Esophagus squamous epithelium (tissue), 5 donors: Measurements from ENCODE around the gene CCDC13. TPM values are rescaled to one million over a fixed set of nuclear protein-coding genes. Genes with fewer than 3 reads are reported as not detected.

Source experiments
- DNase-seq: peaks from one replicate; lab custom pipeline; 2025; lab: John Stamatoyannopoulos, UW
- H3K27ac ChIP-seq, 4 donors: fragments of 200-600 bp; sonication (generic); one replicate each; pipeline ENCODE4 v1.5.1; 2016 to 2019; ENCODE audit warnings: mild to moderate bottlenecking in 1 of 4
- H3K27me3 ChIP-seq, 4 donors: fragments of 200-600 bp; sonication (generic); 1 replicate in 3 of 4; 2 replicates in 1 of 4; pipeline versions ENCODE4 v1.5.1 to v1.6.0; 2017 to 2021; ENCODE audit warnings: antibody characterized with exemption in 1 of 4
- H3K36me3 ChIP-seq, 3 donors: fragments of 200-600 bp; sonication (generic); one replicate each; pipeline ENCODE4 v1.5.1; 2016 to 2019
- H3K4me1 ChIP-seq, 3 donors: fragments of 200-600 bp; sonication (generic); one replicate each; pipeline ENCODE4 v1.5.1; 2017 to 2019
- H3K4me3 ChIP-seq, 4 donors: fragments of 200-600 bp; sonication (generic); 1 replicate in 3 of 4; 2 replicates in 1 of 4; pipeline ENCODE4 v1.5.1; 2016 to 2019; ENCODE audit warnings: mild to moderate bottlenecking in 2 of 4, moderate library complexity in 1 of 4
- H3K9me3 ChIP-seq, 3 donors: fragments of 200-600 bp; sonication (generic); one replicate each; pipeline ENCODE4 v1.5.1; 2016 to 2019
- CTCF ChIP-seq, 6 experiments: fragments of 450-650 bp in 4 of 6; fragments of 200-600 bp in 2 of 6; sonication (generic) in 2 of 6; IDR thresholded peaks; one replicate each; pipeline ENCODE4 v1.5.1; 2016 to 2019; ENCODE audit warnings: antibody characterized with exemption in 6 of 6, mild to moderate bottlenecking in 4 of 6, moderate library complexity in 4 of 6
- POLR2A ChIP-seq, 4 donors: fragments of 450-650 bp; IDR thresholded peaks; one replicate each; pipeline ENCODE4 v1.6.1; 2017; ENCODE audit warnings: antibody characterized with exemption in 4 of 4, mild to moderate bottlenecking in 4 of 4, moderate library complexity in 3 of 4
- whole genome bisulfite sequencing, 2 donors: methylation state at CpG; one replicate each; pipeline ENCODE4 v1.1.5; 2018; 5-methylcytosine and 5-hydroxymethylcytosine counted together
- intact Hi-C: fragments of 100-400 bp; cut with DNase I; formaldehyde crosslinking; loops from one replicate; pipeline ENCODE4 v1.15.0; 2022
- total RNA-seq, 4 donors: library from RNA; depleted of rRNA; stranded (reverse); fragments of >200 nt; gene quantifications; one replicate each; pipeline ENCODE4 v1.1.0, GENCODE V29; 2016
- donor health status: DM: yes; HTN: yes; CAD: no.

CCDC13 gene
- total RNA-seq, 4 donors from 2014 or later, result 0.62 to 1.3 TPM; not detected in 2

GRCh38 chr3:42736081-42736480 is 37.0 kb downstream of the CCDC13 start:
- intact Hi-C loops, result no loop called here
- H3K4me3 ChIP-seq, result no peak overlapping the region
- H3K9me3 ChIP-seq, result no peaks in the 10 kb centered on the region
- no peak for TF ChIP-seq CTCF (IDR thresholded peaks at IDR 0.05)
- no peak for TF ChIP-seq POLR2A (IDR thresholded peaks at IDR 0.05)
- WGBS, 2 donors, result 40% methylated on average over 1 of the region's 1 CpG
- H3K36me3 ChIP-seq, result no peaks in the 10 kb centered on the region
- H3K4me1 ChIP-seq, result no peaks in the 10 kb centered on the region
- no peaks in the 10 kb centered on the region for H3K27me3 ChIP-seq
- DNase-seq, result no peak
- H3K27ac ChIP-seq, result no peak overlapping the region

DNA sequence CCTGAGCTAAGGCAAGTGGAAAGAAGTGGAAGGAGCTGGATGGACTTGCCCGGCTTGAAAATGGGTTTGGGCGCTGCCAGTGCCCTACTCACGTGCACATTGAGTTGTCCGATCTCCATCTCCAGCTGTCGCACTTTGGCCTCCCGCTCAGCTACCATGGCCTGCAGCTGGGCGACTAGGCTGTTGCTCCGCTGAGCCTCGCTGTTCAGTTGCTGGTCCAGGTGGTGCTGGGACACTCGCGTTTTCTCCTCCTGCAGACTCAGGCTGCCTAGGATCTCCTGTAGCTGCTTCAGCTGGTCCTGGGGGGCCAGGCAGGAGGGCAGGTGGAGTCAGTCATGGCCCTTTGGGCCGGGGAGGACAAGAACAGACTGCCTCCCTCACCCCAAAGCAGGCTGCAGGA is 37.4 kb downstream of the CCDC13 start:
- WGBS, 2 donors, result 85 to 97% methylated on average over 9 to 10 of the region's 12 CpGs
- no peaks in the 10 kb centered on the region for H3K36me3 ChIP-seq
- H3K9me3 ChIP-seq, result no peaks in the 10 kb centered on the region
- H3K27ac ChIP-seq, result no peak overlapping the region
- peaks cover 0 to under 1% (median 0%) of the 10 kb centered on the region in 3 donors for H3K4me1 ChIP-seq
- no peaks in the 10 kb centered on the region for H3K27me3 ChIP-seq
- TF ChIP-seq CTCF (IDR thresholded peaks at IDR 0.05), result no peak
- no peak for TF ChIP-seq POLR2A (IDR thresholded peaks at IDR 0.05)
- no peak for DNase-seq
- no peak overlapping the region for H3K4me3 ChIP-seq
- intact Hi-C loops, result no loop called here

DNA sequence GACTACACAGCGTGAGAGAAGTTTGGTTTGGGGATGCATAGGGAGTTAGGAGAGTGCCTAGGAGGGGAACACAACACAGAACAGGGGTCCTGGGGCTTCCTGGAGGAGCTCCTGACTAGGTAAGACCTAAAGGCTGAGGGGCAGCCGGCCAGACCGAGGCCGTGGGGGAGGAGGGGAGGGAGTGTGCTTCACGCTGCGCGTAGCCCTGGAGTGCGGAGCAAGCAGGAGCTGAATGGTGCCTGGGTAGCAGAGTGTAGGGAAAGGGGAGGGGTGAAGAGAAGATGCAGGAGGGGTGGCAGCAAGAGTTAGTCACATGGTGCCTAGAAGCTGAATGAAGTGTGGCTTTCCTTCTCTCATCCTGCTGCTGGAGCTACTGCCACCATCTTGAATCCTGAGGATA is 38.0 kb downstream of the CCDC13 start:
- Histone ChIP-seq H3K36me3 (no peaks in the 10 kb centered on the region), H3K4me1 (peaks cover 0 to 6% (median 0%) of the 10 kb centered on the region in 3 donors), H3K4me3 (no peak overlapping the region), H3K27ac (no peak overlapping the region), H3K27me3 (no peaks in the 10 kb centered on the region), H3K9me3 (no peaks in the 10 kb centered on the region)
- no peak for DNase-seq
- intact Hi-C loops, result no loop called here
- 67 to 86% methylated on average over 4 to 8 of the region's 8 CpGs for WGBS, 2 donors
- TF ChIP-seq CTCF (IDR thresholded peaks at IDR 0.05), result no peak

GRCh38 chr3:42734263-42734860 is 38.7 kb downstream of the CCDC13 start:
- H3K27ac ChIP-seq, result no peak overlapping the region
- H3K9me3 ChIP-seq, result no peaks in the 10 kb centered on the region
- H3K4me1 ChIP-seq, result peaks cover 0 to 13% (median 0%) of the 10 kb centered on the region in 3 donors
- WGBS, 2 donors, result 67% methylated on average over 4 of the region's 6 CpGs; no CpG with 5 or more reads in 1 of the 2 donors
- TF ChIP-seq CTCF (IDR thresholded peaks at IDR 0.05) (no peak), POLR2A (IDR thresholded peaks at IDR 0.05) (no peak)
- intact Hi-C loops, result no loop called here
- no peaks in the 10 kb centered on the region for H3K27me3 ChIP-seq
- no peaks in the 10 kb centered on the region for H3K36me3 ChIP-seq
- H3K4me3 ChIP-seq, result no peak overlapping the region
- no peak for DNase-seq

DNA sequence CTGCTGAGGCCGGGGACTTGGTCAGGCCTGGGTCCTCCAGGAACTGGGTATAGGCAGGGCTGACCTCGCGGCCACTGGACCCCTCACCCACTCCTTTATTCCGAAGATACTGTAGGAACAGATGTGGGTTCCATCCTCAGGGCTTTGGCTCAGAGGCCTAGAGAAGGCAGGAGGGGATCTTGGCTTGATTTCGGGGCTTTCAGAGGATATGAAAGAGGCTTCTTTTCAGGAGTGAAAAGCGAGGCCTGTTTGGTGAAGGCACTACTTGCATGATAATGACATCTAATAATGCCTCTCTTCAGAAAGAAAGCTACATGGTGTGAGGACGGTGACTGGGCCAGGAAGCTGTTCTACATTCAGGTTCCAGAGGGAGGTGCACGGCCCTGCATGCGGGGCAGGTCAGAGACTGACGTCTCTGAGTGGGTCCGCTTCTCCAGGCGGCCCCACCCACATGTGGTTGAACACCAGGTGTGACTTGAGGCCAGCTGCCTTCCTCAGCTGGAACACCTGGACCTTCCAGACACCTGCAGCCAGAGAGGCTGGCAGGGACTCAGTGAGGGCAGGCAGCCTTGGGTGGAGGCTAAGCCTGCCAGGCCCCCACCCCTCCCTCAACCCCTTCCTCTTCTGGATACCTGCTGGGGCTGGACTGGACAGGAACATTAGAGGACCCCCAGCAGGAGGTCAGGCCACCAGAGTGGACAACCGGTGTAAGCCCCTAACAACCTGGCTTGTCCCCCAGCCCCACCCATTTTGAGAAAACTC is 39.4 kb downstream of the CCDC13 start:
- no peaks in the 10 kb centered on the region for H3K36me3 ChIP-seq
- peaks cover 0 to 15% (median 0%) of the 10 kb centered on the region in 3 donors for H3K4me1 ChIP-seq
- intact Hi-C loops, result no loop called here
- no peak for DNase-seq
- TF ChIP-seq CTCF (IDR thresholded peaks at IDR 0.05) (no peak), POLR2A (IDR thresholded peaks at IDR 0.05) (no peak)
- 75 to 76% methylated on average over 3 to 10 of the region's 13 CpGs for WGBS, 2 donors
- H3K4me3 ChIP-seq, result no peak overlapping the region
- no peaks in the 10 kb centered on the region for H3K27me3 ChIP-seq
- no peak overlapping the region for H3K27ac ChIP-seq
- no peaks in the 10 kb centered on the region for H3K9me3 ChIP-seq
